GM21619 (cell line): ENCODE data around the gene VSIG10L2.
"Not testable (repeated sequence)": the region's sequence is repeated elsewhere in the genome, so short reads cannot be mapped to it uniquely, and the experiment has no call there.

Source experiments
- ATAC-seq: cut with Tn5 transposase; IDR thresholded peaks from one replicate; pipeline ENCODE4 v1.9.1; 2021; ENCODE audit not compliant: unreplicated experiment

Gene VSIG10L2

GRCh38 chr11:125945797-125946520 is at the start of gene VSIG10L2:
Gene VSIG10L2, plus strand, starts transcription at chr11:125946044. Its CDS starts 12 bp downstream, at chr11:125946056.
- ATAC-seq = no peak

DNA sequence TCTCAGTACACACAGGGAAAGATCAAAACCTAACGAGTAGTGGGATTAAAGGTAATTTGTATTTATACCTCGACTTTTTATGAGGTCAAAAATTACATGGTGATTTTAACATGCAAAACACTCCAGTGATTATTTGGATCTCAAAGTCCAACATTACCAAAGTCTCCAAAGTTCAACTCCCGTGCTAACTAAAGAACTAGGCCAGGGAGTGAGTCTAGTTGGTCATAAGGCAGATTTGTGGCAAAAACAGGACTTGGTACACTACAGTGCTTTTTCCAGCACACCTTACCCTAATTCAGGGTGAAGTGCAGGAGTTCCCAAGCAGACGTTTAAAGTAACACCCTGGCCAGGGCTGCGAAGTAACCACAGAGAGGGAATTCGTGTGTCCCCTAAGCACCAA is 44.0 kb upstream of the VSIG10L2 start:
- no peak for ATAC-seq

GRCh38 chr11:125902277-125902926 is 43.4 kb upstream of the VSIG10L2 start:
- ATAC-seq = no peak

DNA sequence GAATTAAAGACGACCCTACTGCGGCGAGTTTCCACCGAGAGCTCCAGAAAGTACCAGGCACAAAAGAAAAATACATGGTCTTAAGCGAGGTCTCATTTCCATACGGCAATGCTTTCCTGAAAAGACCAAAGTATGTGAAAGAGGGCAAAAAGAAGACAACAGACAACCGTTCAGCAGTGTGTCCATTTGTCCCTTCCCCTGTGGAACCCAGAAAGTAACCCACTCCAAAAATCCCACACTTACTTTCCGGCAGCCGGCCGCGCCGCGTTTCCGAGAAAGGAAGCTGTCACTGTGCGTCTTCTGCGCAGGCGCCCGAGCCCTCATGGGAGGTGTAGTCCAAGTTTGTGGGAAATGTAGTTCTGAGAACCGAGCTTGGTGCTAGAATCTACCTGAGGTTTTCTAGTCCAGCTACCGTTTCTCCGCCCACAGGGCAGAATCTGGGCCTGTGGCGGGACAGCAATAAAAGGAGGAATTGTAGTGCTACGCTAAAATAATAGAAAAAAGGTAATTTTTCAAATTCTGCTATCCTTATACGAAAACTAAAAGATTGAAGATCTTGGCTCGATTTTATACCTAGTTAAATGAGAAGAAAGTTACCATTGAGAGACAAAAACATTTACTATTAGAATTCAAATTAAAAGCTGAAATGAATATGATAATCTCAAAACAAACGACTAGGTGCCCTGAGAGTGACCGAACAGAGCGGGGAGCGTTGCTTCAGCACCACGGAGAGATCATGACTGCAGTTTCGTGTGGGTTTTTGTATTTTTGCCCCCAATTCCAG is 42.7 kb upstream of the VSIG10L2 start, which contains the start of gene PUS3:
Gene PUS3 (minus strand): TSS at position 280 of the 784 bp plus-strand sequence. CDS start 6,922 bp downstream, outside the sequence.
- peak; percentile 99 for ATAC-seq

GRCh38 chr11:125903711-125904659 is 41.9 kb upstream of the VSIG10L2 start, which contains the start of gene DDX25:
Gene DDX25, plus strand, starts transcription at chr11:125904508. Its CDS starts 10 bp downstream, at chr11:125904518.
- no peak for ATAC-seq

- no peak for ATAC-seq
These were observed 41.2 kb upstream of the VSIG10L2 start for GRCh38 chr11:125904678-125905077.

DNA sequence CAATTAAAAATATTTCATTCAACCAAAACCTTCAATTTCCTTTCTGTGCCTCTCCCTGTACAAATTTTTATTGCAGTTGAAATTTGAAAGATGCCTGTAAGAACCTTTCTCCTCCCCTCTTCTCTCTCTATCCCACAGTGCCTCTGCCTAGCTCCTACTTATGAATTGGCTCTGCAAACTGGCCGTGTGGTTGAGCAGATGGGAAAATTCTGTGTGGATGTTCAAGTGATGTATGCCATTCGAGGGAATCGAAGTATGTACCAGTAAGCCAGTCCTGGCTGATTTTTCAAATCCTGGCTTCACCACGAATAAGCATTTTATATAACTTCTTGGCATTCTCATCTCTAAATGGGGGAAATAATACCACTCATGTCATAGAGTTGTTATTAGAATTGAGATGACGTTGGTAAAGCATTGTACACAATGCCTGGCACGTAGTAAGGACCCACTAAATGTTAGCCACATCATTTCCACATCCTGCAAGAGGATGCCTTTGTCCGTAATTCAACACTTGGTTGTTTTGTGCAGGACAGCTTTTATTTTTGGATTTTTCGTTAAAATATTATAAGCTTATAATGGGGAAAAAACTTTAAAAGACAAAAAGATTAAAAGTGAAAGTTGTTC is 35.5 kb upstream of the VSIG10L2 start:
- ATAC-seq = no peak

DNA sequence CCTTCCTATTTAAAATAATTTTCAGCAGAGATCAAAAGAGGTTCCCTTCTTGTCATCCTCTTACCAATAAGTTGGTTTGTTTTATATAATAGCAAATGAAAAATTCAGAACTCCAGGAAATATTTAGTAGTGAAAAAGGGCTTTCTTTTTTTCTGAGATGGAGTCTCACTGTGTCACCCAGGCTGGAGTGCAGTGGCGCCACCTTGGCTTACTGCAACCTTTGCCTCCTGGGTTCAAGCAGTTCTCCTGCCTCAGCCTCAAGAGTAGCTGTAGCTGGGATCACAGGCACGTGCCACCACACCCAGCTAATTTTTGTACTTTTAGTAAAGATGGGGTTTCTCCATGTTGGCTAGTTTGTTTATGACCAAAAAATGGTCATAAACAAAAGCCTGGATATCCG is 31.2 kb upstream of the VSIG10L2 start:
- ATAC-seq = not testable (repeated sequence)

DNA sequence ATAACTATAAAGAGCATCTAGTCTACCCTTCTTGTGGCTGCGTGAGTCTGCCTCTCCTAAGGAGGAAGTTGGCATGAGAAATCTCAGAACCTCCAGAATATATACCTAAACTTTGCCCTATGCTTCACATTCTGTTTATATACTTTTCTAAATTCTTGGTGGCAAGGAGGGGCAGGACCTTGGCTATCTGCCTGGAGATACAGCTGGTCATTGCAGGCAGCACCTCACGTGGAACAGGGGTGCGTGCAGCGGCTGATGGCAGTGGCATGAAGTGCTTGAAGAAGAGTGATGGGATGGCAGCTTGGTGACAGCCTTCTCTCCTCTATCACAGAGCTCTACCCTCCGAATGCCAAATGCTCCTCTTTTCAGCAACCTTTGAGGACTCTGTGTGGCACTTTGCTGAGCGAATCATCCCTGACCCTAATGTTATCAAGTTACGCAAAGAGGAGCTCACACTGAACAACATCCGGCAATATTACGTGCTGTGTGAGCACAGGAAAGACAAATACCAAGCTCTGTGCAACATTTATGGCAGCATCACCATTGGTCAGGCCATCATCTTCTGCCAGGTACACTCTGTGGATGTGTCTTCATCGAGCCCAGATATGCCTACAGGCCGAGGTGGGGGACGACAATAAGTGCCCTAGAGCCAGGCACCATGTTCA is 29.0 kb upstream of the VSIG10L2 start:
- ATAC-seq = no peak

DNA sequence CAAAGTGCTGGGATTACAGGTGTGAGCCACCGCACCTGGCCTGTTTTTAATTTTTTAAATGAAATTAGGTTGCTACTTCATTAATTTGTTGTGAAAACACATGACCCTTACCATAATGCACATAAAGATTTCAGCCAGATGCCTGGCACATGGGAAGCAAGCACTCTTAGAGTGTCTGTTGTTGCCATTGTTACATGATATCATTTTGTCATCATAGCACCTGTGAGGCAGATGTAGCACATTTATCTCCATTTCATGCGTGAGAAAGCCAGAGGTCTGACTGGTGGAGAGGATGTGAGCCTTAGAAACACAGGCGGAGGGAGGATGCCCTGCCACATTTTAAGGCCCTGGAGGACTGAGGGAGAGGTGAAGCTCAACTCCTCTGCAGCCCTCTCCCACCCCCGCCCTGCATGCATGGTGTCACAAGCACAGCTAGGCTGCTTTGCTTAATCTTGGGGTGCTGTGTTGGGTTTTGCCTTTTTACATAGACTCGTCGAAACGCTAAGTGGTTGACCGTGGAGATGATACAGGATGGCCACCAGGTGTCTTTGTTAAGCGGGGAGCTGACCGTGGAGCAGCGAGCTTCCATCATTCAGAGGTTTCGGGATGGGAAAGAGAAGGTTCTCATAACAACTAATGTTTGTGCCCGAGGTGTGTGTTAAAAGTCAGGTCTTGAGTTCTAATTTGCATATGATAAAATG is 27.6 kb upstream of the VSIG10L2 start:
- ATAC-seq = no peak

DNA sequence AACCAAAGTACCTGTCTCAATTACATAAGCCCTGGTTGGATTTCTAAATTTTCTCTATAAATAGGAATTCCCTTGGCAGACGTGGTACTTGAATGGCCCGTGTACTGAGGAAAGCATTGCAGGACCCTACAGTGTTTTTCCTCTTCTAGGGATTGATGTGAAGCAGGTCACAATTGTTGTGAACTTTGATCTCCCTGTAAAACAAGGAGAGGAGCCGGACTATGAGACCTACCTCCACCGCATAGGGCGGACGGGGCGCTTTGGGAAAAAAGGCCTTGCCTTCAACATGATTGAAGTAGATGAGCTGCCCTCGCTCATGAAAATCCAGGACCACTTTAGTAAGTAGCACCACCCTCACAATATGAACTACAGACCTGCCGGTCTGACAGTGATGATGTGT is 24.8 kb upstream of the VSIG10L2 start:
- ATAC-seq = no peak

DNA sequence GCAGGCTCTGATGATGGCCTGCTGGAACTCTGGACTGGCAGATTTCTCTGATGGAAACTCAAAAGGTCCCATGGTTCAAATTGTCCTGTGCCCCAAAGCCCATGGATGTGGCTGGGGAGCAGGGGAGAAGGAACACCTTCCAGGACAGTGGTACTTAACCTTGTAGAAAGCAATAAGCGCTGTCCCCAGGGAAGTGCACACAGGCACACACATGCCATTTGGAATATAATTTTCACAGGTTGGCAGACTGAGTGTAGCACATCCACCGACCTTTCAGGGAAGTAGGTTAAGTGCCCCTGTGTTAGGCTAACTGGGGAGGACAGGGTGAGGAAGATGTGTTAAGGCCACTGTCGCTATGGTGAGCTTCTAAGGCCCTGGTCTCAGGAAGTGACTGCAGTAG is 23.7 kb upstream of the VSIG10L2 start:
- no peak for ATAC-seq

DNA sequence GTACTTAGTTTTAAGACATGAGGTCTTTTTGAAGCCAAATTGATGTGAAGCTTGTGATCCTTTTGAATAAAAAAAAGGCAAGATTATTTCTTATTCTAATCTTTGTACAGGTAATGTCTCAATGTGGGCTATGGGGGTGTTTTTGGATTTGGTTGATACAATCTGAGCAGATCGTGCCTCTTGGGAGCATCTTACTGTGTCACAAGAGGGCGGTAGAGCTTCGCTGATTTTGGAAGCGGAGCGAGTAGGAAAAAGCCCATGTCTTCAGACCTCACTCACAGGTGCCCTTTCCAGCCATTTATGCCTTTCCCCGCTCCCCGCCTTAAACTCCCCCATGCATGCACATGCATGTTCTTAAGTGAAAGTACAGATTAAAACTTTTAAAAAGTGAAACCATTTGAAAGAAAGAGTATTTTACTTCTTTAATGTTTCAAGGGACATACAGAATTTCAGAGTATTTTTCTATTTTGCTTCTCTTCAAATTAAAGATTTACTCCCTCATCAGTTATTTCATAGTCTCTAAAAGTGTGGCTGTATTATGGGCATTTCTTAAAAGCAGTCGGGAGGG is 22.7 kb upstream of the VSIG10L2 start:
- ATAC-seq = peak; percentile 75

DNA sequence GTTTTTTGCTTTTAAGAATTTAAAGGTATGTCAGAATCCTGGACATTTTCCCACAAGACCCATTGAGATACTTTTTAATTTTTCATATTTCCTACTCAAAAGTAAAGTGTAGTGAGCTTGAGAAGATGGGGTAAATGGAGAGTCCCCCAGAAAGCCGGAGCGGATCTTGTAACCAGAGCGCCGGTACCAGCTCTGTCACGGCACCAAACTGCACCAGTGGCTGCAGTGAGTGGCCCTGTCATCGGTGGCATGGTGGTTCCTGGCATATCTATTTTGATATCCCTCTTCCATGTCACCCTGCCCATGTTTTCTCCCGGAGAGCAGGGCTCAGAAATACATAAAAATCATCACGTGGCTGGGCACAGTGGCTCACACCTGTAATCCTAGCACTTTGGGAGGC is 22.2 kb upstream of the VSIG10L2 start:
- no peak for ATAC-seq

DNA sequence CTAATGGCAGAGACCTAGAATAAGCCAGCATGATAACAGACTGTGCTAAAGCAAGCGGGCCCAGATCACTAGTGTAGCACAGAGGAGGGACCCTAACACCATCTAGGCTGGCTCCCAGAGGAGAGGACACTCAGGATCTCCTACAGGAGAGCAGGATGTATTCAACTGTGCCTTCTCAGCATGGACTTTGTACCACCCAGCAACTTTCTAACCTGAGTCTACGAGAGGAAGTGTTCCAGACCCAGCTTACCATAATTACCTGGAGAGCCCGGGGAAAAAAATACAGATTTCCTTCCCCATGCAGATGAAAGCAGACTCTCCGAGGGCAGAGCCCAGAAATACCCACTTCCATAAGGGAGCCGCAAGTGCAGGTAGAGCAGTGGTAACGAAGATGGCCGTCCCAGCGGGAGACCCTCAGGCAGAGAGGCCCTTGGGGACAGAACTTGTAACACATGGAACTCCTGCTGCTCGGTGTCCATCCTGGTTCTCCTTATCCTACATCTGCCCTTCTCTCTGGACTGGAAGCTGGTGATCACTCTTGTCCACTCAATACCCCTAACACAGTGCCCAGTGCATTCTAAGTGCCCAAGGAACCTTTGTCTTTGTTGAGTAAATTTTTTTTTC is 21.3 kb upstream of the VSIG10L2 start:
- ATAC-seq = no peak

DNA sequence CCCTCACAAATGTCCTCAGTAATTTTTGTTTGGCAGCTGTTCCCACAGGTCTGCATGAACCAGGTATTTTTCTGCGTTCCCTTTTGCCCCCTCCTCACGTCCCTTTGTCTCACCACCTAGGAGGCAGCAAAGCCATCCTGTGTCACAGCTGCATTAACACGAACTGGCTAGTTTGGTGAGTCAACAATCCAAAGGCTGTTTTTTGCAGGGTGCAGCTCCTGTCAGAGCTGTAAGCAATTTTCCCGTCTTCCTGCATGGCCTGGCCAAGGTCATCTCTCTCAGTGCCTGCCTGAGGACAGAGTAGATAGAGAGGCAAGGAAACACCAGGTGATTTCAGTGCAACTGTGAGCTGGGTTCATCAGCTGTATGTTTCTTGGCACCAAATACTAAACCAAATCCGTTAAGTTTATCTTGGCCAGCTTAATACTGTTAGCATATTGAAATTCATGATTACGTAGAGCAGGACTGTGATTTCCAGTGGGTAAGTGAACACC is 20.6 kb upstream of the VSIG10L2 start:
- no peak for ATAC-seq

DNA sequence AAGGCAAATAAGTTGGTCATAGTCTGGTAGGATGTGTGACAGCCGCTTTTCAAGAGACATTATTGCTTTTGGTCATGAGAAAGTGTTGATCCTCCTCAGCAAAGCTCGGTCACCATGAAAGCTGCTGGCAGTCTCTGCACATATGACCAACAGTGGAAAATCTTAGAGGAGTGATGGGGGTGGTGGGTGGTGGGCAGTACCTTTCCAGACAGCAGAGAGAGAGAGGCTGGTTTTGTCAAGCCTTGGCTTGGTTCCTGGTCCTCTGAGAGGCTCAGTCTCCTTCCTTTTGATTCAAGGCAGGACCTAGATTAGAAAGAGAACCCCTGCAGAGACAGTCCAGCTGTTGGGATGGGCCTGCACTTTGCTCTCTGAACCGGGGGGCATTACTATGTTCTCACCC is 20.0 kb upstream of the VSIG10L2 start:
- no peak for ATAC-seq

GRCh38 chr11:125926682-125927081 is 19.2 kb upstream of the VSIG10L2 start:
- ATAC-seq = no peak
